ENCODE data around the gene TRAPPC14. TPM values are rescaled to one million over a fixed set of nuclear protein-coding genes. Genes with fewer than 3 reads are reported as not detected.
A peak's percentile ranks its signal among the peaks of the same experiment; 100 is the strongest.

The TRAPPC14 gene
- total and polyA plus RNA-seq, 2 of the 13 experiments (the other 11 are each of a cell fraction or from before 2014, with no cell fraction given) = 4.7 to 9.6 TPM

GRCh38 chr7:100119072-100119969, 39.2 kb downstream of the TRAPPC14 start, which contains the start of the genes CNPY4 and TAF6 (continued):
- TF ChIP-seq HOXA7 (CRISPR knock-in tag; IDR thresholded peaks at IDR 0.05) (no peak), ZNF432 (CRISPR knock-in tag; IDR thresholded peaks at IDR 0.05; ENCODE audit: borderline replicate concordance) (no peak), ZBTB14 (CRISPR knock-in tag; IDR thresholded peaks at IDR 0.05) (no peak), ZNF704 (CRISPR knock-in tag; IDR thresholded peaks at IDR 0.05; ENCODE audit: borderline replicate concordance) (no peak), NFIB (CRISPR knock-in tag; IDR thresholded peaks at IDR 0.05; ENCODE audit: borderline replicate concordance) (no peak), JUNB (CRISPR knock-in tag; IDR thresholded peaks at IDR 0.05; ENCODE audit: borderline replicate concordance) (no peak), ZXDC (CRISPR knock-in tag; IDR thresholded peaks at IDR 0.05) (no peak), PTBP1 (IDR thresholded peaks at IDR 0.05; ENCODE audit: low read depth, low read length, poor library complexity, severe bottlenecking) (no peak), MZF1 (CRISPR knock-in tag; IDR thresholded peaks at IDR 0.05; ENCODE audit: borderline replicate concordance) (no peak), ZNF292 (CRISPR knock-in tag; IDR thresholded peaks at IDR 0.05; ENCODE audit: borderline replicate concordance, low read depth) (no peak), KDM5A (IDR thresholded peaks at IDR 0.05; ENCODE audit: borderline replicate concordance, low read length) (peak; percentile 87), ZNF687 (CRISPR knock-in tag; IDR thresholded peaks at IDR 0.05) (peak; percentile 60), ZFP36 (IDR thresholded peaks at IDR 0.05; ENCODE audit: borderline replicate concordance, low read depth, low read length, partially characterized antibody) (no peak), ZNF616 (CRISPR knock-in tag; IDR thresholded peaks at IDR 0.05; ENCODE audit: low read depth) (peak; percentile 69; the same call in 1 of the 2 replicates), ZNF644 (CRISPR knock-in tag; IDR thresholded peaks at IDR 0.05; ENCODE audit: low read depth) (no peak), ZNF720 (CRISPR knock-in tag; IDR thresholded peaks at IDR 0.05) (no peak), ZBTB2 (CRISPR knock-in tag; IDR thresholded peaks at IDR 0.05; ENCODE audit: low read depth) (peak; percentile 41; the same call in 1 of the 2 replicates)

Data from HepG2 (cell line).